ENCODE data around the gene CDKN2A. TPM values are rescaled to one million over a fixed set of nuclear protein-coding genes. Genes with fewer than 3 reads are reported as not detected.

CDKN2A gene
- total RNA-seq, 1 experiment from 2014 or later, result 107 TPM

DNA sequence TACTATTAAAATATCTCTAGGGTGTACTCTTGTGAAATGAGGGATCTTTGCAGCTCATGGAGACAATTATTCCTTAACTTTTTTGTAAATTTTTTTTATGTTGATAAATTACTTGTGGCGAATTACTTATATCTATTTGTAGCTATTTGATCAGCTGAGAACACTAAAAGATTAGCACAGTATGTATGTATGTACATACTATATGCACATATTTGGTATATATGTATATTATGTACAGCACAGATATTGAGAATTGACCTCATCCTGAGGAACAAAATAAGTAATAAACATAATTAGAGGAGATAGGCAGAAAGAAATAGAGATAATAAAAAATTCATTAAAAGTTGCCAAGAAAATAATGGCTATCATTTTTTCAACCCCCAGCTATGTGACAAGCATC, 11.8 kb downstream of the CDKN2A start:
- Histone ChIP-seq H3K9me3 (replicated peaks) (no peaks in the 10 kb centered on the region), H3K27me3 (no peaks in the 10 kb centered on the region), H3K36me3 (peaks cover 5% of the 10 kb centered on the region; the same call in 1 of the 2 replicates), H3K4me1 (0 out of 2 replicates have a peak, but pooled peaks cover 4% of the 10 kb centered on the region), H3K27ac (no peak overlapping the region), H3K4me3 (no peak overlapping the region)
- DNase-seq, result no peak

DNA sequence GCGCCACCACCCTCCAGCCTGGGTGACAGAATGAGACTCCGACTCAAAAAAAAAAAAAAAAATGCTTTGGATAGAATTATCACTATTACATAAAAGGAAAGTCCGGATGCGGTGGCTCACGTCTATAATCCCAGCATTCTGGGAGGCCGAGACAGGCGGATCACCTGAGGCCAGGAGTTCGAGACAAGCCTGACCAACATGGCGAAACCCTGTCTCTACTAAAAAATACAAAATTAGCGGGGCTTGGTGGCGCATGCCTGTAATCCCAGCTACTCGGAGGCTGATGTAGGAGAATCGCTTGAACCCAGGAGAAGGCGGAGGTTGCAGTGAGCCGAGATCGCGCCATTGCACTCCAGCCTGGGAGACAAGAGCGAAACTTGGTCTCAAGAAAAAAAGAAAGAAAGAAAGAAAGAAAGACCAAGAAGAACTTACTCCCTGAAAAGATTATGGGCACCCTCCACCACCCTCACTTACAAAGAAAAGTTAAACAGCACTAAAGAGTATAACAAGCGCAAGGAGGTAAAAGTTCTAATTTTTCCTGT, 17.8 kb downstream of the CDKN2A start:
- H3K27me3 ChIP-seq, result no peaks in the 10 kb centered on the region
- no peak overlapping the region for H3K4me3 ChIP-seq
- 0 out of 2 replicates have a peak, but pooled peaks cover 12% of the 10 kb centered on the region for H3K36me3 ChIP-seq
- no peak overlapping the region for H3K27ac ChIP-seq
- H3K4me1 ChIP-seq, result peaks cover 9% of the 10 kb centered on the region
- no peak for DNase-seq
- H3K9me3 ChIP-seq (replicated peaks), result no peaks in the 10 kb centered on the region

DNA sequence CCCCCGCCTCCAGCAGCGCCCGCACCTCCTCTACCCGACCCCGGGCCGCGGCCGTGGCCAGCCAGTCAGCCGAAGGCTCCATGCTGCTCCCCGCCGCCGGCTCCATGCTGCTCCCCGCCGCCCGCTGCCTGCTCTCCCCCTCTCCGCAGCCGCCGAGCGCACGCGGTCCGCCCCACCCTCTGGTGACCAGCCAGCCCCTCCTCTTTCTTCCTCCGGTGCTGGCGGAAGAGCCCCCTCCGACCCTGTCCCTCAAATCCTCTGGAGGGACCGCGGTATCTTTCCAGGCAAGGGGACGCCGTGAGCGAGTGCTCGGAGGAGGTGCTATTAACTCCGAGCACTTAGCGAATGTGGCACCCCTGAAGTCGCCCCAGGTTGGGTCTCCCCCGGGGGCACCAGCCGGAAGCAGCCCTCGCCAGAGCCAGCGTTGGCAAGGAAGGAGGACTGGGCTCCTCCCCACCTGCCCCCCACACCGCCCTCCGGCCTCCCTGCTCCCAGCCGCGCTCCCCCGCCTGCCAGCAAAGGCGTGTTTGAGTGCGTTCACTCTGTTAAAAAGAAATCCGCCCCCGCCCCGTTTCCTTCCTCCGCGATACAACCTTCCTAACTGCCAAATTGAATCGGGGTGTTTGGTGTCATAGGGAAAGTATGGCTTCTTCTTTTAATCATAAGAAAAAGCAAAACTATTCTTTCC, 19.3 kb downstream of the CDKN2A start:
- DNase-seq, result peak; percentile 85 to 86
- Histone ChIP-seq H3K36me3 (peaks cover 23% of the 10 kb centered on the region), H3K9me3 (replicated peaks) (no peaks in the 10 kb centered on the region), H3K4me3 (peak overlapping the region; percentile 77), H3K27me3 (no peaks in the 10 kb centered on the region), H3K27ac (peak overlapping the region; percentile 70), H3K4me1 (peaks cover 9% of the 10 kb centered on the region)

GRCh38 chr9:21974343-21974721, 19.9 kb downstream of the CDKN2A start:
- peak; percentile 63 to 71 for DNase-seq
- Histone ChIP-seq H3K4me1 (peaks cover 9% of the 10 kb centered on the region), H3K4me3 (peak overlapping the region; percentile 77), H3K9me3 (replicated peaks) (no peaks in the 10 kb centered on the region), H3K27ac (peak overlapping the region; percentile 70), H3K27me3 (no peaks in the 10 kb centered on the region), H3K36me3 (peaks cover 28% of the 10 kb centered on the region)

GRCh38 chr9:21972361-21972760, 21.8 kb downstream of the CDKN2A start:
- H3K27me3 ChIP-seq, result no peaks in the 10 kb centered on the region
- DNase-seq, result no peak

DNA sequence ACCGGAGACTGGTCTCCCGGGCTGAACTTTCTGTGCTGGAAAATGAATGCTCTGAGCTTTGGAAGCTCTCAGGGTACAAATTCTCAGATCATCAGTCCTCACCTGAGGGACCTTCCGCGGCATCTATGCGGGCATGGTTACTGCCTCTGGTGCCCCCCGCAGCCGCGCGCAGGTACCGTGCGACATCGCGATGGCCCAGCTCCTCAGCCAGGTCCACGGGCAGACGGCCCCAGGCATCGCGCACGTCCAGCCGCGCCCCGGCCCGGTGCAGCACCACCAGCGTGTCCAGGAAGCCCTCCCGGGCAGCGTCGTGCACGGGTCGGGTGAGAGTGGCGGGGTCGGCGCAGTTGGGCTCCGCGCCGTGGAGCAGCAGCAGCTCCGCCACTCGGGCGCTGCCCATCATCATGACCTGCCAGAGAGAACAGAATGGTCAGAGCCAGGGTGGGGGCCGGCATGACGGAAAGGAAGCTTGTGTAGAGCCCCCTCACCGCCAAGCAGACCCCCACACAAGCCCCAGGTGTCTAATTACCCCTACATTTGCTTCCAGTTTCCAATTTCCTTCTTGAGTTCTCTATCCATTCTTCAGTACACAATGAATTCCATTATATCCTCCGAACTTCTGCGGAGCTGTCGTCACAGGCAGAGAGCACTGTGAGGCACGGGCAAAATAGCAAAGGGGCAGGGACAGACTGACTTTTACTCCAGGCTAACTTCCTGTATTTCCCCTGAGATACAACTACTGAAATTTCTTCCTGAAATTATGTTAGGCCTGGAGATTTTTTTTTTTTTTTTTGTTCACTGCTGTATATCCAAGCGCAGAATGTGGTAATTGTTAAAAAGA, 23.2 kb downstream of the CDKN2A start:
- H3K36me3 ChIP-seq, result peaks cover 52% of the 10 kb centered on the region
- no peak overlapping the region for H3K27ac ChIP-seq
- H3K4me1 ChIP-seq, result peaks cover 9% of the 10 kb centered on the region
- H3K27me3 ChIP-seq, result no peaks in the 10 kb centered on the region
- no peak overlapping the region for H3K4me3 ChIP-seq
- no peaks in the 10 kb centered on the region; the same call in 1 of the 2 replicates for H3K9me3 ChIP-seq (replicated peaks)
- no peak for DNase-seq

More at GRCh38 chr9:21972361-21972760, 21.8 kb downstream of the CDKN2A start:
- no peaks in the 10 kb centered on the region; the same call in 1 of the 2 replicates for H3K9me3 ChIP-seq (replicated peaks)
- peaks cover 45% of the 10 kb centered on the region for H3K36me3 ChIP-seq
- H3K4me3 ChIP-seq, result no peak overlapping the region
- H3K27ac ChIP-seq, result no peak overlapping the region
- peaks cover 9% of the 10 kb centered on the region for H3K4me1 ChIP-seq

- no peaks in the 10 kb centered on the region; the same call in 1 of the 2 replicates for H3K9me3 ChIP-seq (replicated peaks)
- H3K4me1 ChIP-seq, result peaks cover 9% of the 10 kb centered on the region
- no peaks in the 10 kb centered on the region for H3K27me3 ChIP-seq
- no peak overlapping the region for H3K4me3 ChIP-seq
- H3K36me3 ChIP-seq, result peaks cover 52% of the 10 kb centered on the region
- DNase-seq, result no peak
- H3K27ac ChIP-seq, result no peak overlapping the region
These were observed 24.0 kb downstream of the CDKN2A start for GRCh38 chr9:21969951-21970799.

GRCh38 chr9:21969011-21969940, 24.9 kb downstream of the CDKN2A start:
- H3K9me3 ChIP-seq (replicated peaks), result no peaks in the 10 kb centered on the region; the same call in 1 of the 2 replicates
- H3K27ac ChIP-seq, result no peak overlapping the region
- no peak for DNase-seq
- H3K36me3 ChIP-seq, result peaks cover 52% of the 10 kb centered on the region
- no peaks in the 10 kb centered on the region for H3K27me3 ChIP-seq
- no peak overlapping the region for H3K4me3 ChIP-seq
- peaks cover 9% of the 10 kb centered on the region for H3K4me1 ChIP-seq

- H3K9me3 ChIP-seq (replicated peaks), result no peaks in the 10 kb centered on the region; the same call in 1 of the 2 replicates
- H3K4me3 ChIP-seq, result no peak overlapping the region
- no peak for DNase-seq
- H3K36me3 ChIP-seq, result peaks cover 52% of the 10 kb centered on the region
- H3K27ac ChIP-seq, result no peak overlapping the region
- H3K4me1 ChIP-seq, result peaks cover 9% of the 10 kb centered on the region
- H3K27me3 ChIP-seq, result no peaks in the 10 kb centered on the region
These were observed 25.7 kb downstream of the CDKN2A start for GRCh38 chr9:21968331-21969010.

DNA sequence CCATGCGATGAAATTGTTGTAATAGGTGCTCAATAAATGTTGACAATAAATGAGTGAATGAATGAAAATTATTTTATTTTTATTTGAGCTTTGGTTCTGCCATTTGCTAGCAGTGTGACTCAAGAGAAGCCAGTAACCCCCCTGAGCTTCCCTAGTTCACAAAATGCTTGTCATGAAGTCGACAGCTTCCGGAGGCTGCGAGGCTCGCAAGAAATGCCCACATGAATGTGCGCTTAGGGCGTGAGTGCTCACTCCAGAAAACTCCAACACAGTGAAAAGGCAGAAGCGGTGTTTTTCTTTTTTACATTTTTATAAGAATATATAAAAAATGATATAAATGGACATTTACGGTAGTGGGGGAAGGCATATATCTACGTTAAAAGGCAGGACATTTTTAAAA, 26.5 kb downstream of the CDKN2A start:
- Histone ChIP-seq H3K4me1 (peaks cover 5% of the 10 kb centered on the region), H3K4me3 (no peak overlapping the region), H3K9me3 (replicated peaks) (no peaks in the 10 kb centered on the region; the same call in 1 of the 2 replicates), H3K27me3 (no peaks in the 10 kb centered on the region), H3K27ac (no peak overlapping the region), H3K36me3 (peaks cover 52% of the 10 kb centered on the region)
- no peak for DNase-seq

- no peak for DNase-seq
- Histone ChIP-seq H3K4me3 (no peak overlapping the region), H3K27ac (no peak overlapping the region), H3K9me3 (replicated peaks) (no peaks in the 10 kb centered on the region; the same call in 1 of the 2 replicates), H3K4me1 (peaks cover under 1% of the 10 kb centered on the region; the same call in 1 of the 2 replicates), H3K36me3 (peaks cover 48% of the 10 kb centered on the region), H3K27me3 (no peaks in the 10 kb centered on the region)
These were observed 27.0 kb downstream of the CDKN2A start for GRCh38 chr9:21967169-21967568.

DNA sequence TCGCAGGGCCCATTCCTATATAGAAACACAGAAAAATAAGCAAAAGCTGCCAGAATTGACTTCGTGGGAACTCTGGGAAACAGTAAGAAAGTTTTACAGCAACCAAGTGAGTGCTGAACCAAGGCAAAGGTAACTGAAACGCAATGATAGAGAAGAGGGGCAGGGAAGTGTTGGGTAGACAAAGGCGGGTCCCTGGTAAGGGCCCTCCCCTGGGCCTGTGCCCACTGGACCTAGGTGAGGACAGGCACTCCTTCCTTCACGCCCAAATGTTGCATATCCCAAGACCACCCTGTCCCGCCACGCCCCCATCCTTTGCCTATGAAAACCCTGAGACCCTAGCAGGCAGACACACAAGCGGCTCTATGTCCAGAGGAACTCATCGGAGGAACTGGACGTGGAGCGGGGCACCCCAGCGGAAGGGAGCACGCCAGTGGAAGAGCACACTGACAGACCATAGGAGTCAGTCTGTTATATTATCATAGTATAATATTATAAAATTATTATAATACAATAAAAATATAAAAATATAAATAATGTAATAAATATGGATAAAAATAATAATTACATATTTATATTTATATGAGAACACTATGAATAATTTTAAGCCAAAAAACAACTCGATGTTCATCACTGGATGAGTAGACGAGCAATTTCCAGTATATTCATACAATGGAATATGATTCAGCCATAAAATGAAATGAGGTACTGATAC, 27.9 kb downstream of the CDKN2A start:
- no peak overlapping the region for H3K27ac ChIP-seq
- H3K27me3 ChIP-seq, result no peaks in the 10 kb centered on the region
- no peak overlapping the region for H3K4me3 ChIP-seq
- no peak for DNase-seq
- peaks cover 44% of the 10 kb centered on the region for H3K36me3 ChIP-seq
- H3K4me1 ChIP-seq, result no peaks in the 10 kb centered on the region
- no peaks in the 10 kb centered on the region; the same call in 1 of the 2 replicates for H3K9me3 ChIP-seq (replicated peaks)

All from SJCRH30 (cell line).